ENCODE measurements around the gene SLC6A19.

DNA sequence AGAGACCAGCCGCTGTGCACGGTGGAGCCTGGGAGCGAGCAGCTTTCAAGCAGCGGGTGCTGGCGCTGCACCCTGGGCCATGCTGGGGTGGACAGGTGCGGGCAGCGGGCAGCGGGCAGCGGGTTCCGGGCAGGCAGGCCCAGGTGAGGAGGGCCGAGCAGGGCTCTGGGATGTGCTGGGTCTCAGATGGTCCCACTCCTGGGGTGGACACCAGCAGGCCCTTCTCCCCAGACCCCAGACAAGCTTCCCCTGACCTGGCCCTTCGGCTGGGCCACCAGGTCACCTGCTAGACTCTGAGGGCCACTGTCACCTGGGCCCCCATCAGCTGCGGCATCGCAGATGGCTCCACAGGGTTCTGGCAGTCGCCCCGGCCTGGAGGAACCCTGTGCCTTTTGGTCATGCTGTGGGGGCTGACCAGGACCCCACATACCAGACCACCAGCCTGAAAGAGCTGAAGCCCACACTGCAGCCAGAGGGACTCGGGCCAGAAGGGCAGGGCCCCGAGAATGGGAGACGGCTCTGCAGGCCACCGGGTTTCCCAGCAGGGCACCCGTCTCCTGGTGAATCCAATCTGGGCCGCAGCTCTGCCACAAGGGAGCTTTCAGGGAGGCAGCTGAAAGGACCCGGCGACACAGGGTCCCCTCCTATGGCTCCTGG is 2.0 kb downstream of the SLC6A19 start:
- TF ChIP-seq, protein P1, sequence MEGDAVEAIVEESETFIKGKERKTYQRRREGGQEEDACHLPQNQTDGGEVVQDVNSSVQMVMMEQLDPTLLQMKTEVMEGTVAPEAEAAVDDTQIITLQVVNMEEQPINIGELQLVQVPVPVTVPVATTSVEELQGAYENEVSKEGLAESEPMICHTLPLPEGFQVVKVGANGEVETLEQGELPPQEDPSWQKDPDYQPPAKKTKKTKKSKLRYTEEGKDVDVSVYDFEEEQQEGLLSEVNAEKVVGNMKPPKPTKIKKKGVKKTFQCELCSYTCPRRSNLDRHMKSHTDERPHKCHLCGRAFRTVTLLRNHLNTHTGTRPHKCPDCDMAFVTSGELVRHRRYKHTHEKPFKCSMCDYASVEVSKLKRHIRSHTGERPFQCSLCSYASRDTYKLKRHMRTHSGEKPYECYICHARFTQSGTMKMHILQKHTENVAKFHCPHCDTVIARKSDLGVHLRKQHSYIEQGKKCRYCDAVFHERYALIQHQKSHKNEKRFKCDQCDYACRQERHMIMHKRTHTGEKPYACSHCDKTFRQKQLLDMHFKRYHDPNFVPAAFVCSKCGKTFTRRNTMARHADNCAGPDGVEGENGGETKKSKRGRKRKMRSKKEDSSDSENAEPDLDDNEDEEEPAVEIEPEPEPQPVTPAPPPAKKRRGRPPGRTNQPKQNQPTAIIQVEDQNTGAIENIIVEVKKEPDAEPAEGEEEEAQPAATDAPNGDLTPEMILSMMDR (IDR thresholded peaks at IDR 0.05) = no peak
- TF ChIP-seq, protein P2, sequence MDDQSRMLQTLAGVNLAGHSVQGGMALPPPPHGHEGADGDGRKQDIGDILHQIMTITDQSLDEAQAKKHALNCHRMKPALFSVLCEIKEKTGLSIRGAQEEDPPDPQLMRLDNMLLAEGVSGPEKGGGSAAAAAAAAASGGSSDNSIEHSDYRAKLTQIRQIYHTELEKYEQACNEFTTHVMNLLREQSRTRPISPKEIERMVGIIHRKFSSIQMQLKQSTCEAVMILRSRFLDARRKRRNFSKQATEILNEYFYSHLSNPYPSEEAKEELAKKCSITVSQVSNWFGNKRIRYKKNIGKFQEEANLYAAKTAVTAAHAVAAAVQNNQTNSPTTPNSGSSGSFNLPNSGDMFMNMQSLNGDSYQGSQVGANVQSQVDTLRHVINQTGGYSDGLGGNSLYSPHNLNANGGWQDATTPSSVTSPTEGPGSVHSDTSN (IDR thresholded peaks at IDR 0.05) = no peak
- no peak for TF ChIP-seq YY1 (IDR thresholded peaks at IDR 0.05; ENCODE audit: low read depth)
- TF ChIP-seq, protein P3, sequence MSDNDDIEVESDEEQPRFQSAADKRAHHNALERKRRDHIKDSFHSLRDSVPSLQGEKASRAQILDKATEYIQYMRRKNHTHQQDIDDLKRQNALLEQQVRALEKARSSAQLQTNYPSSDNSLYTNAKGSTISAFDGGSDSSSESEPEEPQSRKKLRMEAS (IDR thresholded peaks at IDR 0.05; ENCODE audit: low read depth) = no peak
- no peak for TF ChIP-seq EP300 (IDR thresholded peaks at IDR 0.05; ENCODE audit: borderline replicate concordance in 1 of 2, low read depth in 1 of 2, low read length in 1 of 2)
- no peak for TF ChIP-seq POLR2AphosphoS5 (IDR thresholded peaks at IDR 0.05; ENCODE audit: low read depth, low read length)
- TF ChIP-seq, protein P4, sequence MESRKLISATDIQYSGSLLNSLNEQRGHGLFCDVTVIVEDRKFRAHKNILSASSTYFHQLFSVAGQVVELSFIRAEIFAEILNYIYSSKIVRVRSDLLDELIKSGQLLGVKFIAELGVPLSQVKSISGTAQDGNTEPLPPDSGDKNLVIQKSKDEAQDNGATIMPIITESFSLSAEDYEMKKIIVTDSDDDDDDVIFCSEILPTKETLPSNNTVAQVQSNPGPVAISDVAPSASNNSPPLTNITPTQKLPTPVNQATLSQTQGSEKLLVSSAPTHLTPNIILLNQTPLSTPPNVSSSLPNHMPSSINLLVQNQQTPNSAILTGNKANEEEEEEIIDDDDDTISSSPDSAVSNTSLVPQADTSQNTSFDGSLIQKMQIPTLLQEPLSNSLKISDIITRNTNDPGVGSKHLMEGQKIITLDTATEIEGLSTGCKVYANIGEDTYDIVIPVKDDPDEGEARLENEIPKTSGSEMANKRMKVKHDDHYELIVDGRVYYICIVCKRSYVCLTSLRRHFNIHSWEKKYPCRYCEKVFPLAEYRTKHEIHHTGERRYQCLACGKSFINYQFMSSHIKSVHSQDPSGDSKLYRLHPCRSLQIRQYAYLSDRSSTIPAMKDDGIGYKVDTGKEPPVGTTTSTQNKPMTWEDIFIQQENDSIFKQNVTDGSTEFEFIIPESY (IDR thresholded peaks at IDR 0.05; ENCODE audit: borderline replicate concordance, low read depth) = no peak
- TF ChIP-seq JUND (IDR thresholded peaks at IDR 0.05) = no peak
- TF ChIP-seq TEAD4 (IDR thresholded peaks at IDR 0.05; ENCODE audit: borderline replicate concordance, insufficient read depth) = no peak
- TF ChIP-seq, protein P5, sequence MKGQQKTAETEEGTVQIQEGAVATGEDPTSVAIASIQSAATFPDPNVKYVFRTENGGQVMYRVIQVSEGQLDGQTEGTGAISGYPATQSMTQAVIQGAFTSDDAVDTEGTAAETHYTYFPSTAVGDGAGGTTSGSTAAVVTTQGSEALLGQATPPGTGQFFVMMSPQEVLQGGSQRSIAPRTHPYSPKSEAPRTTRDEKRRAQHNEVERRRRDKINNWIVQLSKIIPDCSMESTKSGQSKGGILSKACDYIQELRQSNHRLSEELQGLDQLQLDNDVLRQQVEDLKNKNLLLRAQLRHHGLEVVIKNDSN (IDR thresholded peaks at IDR 0.05; ENCODE audit: borderline replicate concordance, low read depth) = no peak
- no peak for TF ChIP-seq MEF2A (IDR thresholded peaks at IDR 0.05; ENCODE audit: borderline replicate concordance, low read depth)

Data from SK-N-SH (cell line).